ENCODE measurements around the gene TECTB.

The TECTB gene

GRCh38 chr10:112308125-112308502 is 24.9 kb downstream of the TECTB start:
- no peak for DNase-seq (ENCODE audit: low spot score)

- DNase-seq (ENCODE audit: low spot score) = no peak
These were observed 28.3 kb downstream of the TECTB start for GRCh38 chr10:112311481-112311880.

- no peak for DNase-seq (ENCODE audit: low spot score)
These were observed 30.0 kb downstream of the TECTB start for GRCh38 chr10:112313234-112313633.

GRCh38 chr10:112313911-112314310 is 30.7 kb downstream of the TECTB start:
- no peak for DNase-seq (ENCODE audit: low spot score)

GRCh38 chr10:112314822-112315474 is 31.7 kb downstream of the TECTB start:
- peak; percentile 81 for DNase-seq (ENCODE audit: low spot score)

- DNase-seq (ENCODE audit: low spot score) = no peak
These were observed 44.5 kb downstream of the TECTB start for GRCh38 chr10:112327678-112328077.

- no peak for DNase-seq (ENCODE audit: low spot score)
These were observed 47.0 kb downstream of the TECTB start for GRCh38 chr10:112330162-112330561.

- no peak for DNase-seq (ENCODE audit: low spot score)
These were observed 47.5 kb downstream of the TECTB start for GRCh38 chr10:112330607-112331160.

GRCh38 chr10:112332022-112332421 is 48.8 kb downstream of the TECTB start:
- no peak for DNase-seq (ENCODE audit: low spot score)

- no peak for DNase-seq (ENCODE audit: low spot score)
These were observed 49.5 kb downstream of the TECTB start for GRCh38 chr10:112332509-112333228.

GRCh38 chr10:112333452-112333851 is 50.3 kb downstream of the TECTB start:
- no peak for DNase-seq (ENCODE audit: low spot score)

- DNase-seq (ENCODE audit: low spot score) = no peak
These were observed 52.1 kb downstream of the TECTB start for GRCh38 chr10:112335111-112335867.

- DNase-seq (ENCODE audit: low spot score) = no peak
These were observed 52.7 kb downstream of the TECTB start for GRCh38 chr10:112335868-112336265.

GRCh38 chr10:112336556-112337201 is 53.5 kb downstream of the TECTB start:
- DNase-seq (ENCODE audit: low spot score) = no peak

- no peak for DNase-seq (ENCODE audit: low spot score)
These were observed 55.8 kb downstream of the TECTB start for GRCh38 chr10:112338957-112339356.

GRCh38 chr10:112340601-112341000 is 57.4 kb downstream of the TECTB start:
- no peak for DNase-seq (ENCODE audit: low spot score)

GRCh38 chr10:112343056-112343806 is 60.0 kb downstream of the TECTB start:
- no peak for DNase-seq (ENCODE audit: low spot score)

- no peak for DNase-seq (ENCODE audit: low spot score)
These were observed 61.1 kb downstream of the TECTB start for GRCh38 chr10:112344261-112344660.

- DNase-seq (ENCODE audit: low spot score) = no peak
These were observed 62.0 kb downstream of the TECTB start for GRCh38 chr10:112345202-112345601.

- DNase-seq (ENCODE audit: low spot score) = no peak
These were observed 62.5 kb downstream of the TECTB start for GRCh38 chr10:112345743-112346142.

- DNase-seq (ENCODE audit: low spot score) = no peak
These were observed 63.6 kb downstream of the TECTB start for GRCh38 chr10:112346774-112347173.
